NOMO-1 treated with DMSO at 0.1 percent for 48 hours (cell line): ENCODE measurements around the gene EIF4E.
A peak's percentile ranks its signal among the peaks of the same experiment; 100 is the strongest.
"Not testable (repeated sequence)": the region's sequence is repeated elsewhere in the genome, so short reads cannot be mapped to it uniquely, and the experiment has no call there.

ENCODE experiments used
- DNase-seq: peaks from one replicate; lab custom pipeline; 2025; ENCODE audit not compliant: unreplicated experiment; lab: John Stamatoyannopoulos, UW

EIF4E gene

DNA sequence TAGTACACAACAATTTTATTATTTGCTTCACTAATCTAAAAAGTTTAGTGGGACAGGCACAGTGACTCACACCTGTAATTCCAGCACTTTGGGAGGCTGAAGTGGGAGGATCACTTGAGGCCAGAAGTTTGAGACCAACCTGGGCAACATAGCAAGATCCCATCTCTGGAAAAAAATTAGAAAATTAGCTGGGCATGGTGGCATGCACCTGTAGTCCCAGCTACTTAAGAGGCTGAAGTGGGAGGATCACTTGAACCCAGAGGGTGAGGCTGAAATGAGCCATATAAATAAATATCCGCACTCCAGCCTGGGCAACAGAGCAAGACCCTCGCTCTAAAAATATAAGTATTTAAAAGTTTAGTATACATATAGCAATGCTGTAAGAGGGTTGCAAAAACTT, 42.6 kb downstream of the EIF4E start:
- DNase-seq, result not testable (repeated sequence)

DNA sequence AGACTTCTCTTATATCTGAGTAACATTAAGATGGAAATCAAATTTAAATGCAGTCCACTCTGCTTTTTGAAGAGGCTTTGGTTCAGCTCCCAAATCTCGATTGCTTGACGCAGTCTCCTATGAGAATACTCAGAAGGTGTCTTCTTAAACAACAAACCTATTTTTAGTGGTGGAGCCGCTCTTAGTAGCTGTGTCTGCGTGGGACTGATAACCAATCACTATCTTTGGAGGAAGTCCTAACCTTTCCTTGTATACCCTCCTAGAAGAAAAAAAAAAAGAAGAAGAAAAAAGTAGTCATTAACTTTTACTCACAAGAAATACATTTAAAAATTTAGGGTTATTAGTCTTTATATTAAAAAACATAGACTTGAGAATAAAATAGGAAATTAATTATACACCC, 48.0 kb downstream of the EIF4E start:
- DNase-seq, result not testable (repeated sequence)

DNA sequence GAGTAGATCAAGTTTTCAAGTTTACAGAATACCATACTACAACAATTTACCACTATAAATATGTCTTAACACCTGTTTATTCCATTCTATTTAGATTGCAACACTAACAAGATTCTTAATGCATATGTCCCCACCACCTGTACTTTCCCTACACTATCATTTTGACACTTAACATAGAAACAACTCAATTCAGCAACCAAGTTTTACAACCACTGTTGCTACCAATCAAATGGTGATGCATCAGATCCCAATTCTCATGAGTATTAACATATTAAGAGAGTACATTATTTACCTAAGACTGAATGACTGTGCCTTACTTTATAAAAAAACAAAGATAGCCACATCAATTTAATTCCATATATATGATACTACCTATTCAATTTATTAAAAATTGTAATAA, 49.4 kb downstream of the EIF4E start:
- DNase-seq, result no peak

DNA sequence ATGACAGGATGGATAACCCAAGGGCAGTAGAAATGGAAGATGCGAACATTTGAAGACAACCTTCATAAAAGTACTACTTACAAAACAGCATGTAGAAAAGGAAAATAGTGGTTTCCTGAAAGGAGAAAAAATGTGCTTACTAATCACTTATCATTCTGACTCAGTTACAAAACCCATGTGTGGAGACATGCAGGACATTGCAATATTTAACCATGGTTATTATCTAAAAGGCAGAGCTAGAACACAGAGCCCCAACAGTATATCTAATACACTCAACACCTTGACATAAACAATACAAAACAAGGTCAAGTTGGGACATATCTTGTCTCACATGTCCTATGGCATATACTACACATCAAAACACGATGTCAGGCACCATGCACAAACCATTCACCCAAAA, 55.9 kb downstream of the EIF4E start:
- no peak for DNase-seq

DNA sequence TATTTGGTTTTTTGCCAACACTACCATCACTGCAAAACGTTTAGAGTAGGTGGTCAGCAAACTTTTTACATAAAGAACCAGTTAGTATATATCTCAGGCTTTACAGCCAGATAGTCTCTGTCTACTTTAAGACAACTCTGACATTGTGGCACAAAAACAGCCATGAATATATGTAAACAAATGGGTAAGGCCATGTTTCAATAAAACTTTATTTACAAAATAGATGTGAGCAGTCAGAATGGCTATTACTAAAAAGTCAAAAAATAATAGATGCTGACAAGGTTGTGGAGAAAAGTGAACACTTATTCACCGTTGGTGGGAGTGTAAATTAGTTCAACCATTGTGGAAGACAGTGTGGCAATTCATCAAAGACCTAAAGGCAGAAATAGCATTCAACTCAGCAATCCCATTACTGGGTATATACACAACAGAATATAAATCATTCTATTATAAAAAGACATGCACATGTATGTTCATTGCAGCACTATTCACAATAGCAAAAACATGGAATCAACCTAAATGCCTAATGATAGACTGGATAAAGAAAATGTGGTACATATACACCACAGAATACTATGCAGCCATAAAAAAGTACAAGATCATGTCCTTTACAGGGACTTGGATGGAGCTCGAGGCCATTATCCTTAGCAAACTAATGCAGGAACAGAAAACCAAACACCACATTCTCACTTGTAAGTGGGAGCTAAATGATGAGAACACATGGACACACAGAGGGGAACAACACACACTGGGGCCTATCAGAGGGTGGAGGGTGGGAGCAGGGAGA, 56.6 kb downstream of the EIF4E start:
- not testable (repeated sequence) for DNase-seq

DNA sequence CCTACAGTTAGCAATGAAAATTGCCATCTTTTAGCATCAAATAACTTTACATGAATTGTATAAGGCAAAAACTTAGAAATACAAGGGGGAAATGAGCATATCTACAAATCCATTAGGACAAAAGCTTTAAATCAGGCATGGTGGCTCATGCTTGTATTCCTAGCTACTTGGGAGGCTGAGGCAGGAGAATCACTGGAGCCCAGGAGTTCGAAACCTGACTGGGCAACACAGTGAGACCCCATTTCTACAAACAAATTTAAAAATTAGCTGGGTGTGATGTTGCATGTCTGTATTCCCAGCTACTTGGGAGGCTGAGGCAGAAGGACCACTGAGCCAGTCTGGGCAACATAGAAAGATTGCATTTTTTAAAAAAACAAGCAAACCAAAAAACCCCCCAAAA, 61.3 kb downstream of the EIF4E start:
- no peak for DNase-seq

DNA sequence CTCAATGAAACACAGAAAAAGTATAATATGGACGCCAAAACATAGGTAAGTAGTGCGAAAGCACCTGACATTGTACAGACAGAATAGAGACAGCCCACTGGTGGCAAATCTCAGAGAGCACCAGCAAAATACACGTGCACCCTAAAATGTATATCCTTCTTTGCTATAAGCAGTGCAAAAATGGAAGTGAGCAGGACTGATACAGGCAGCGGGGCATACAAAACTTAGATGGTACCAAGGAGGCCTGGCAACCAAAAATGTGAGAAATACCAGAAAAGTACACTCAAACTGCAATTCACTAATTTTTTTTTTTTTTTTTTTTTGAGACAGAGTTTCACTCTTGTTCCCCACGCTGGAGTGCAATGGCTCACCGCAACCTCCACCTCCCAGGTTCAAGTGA, 63.9 kb downstream of the EIF4E start:
- DNase-seq, result no peak

DNA sequence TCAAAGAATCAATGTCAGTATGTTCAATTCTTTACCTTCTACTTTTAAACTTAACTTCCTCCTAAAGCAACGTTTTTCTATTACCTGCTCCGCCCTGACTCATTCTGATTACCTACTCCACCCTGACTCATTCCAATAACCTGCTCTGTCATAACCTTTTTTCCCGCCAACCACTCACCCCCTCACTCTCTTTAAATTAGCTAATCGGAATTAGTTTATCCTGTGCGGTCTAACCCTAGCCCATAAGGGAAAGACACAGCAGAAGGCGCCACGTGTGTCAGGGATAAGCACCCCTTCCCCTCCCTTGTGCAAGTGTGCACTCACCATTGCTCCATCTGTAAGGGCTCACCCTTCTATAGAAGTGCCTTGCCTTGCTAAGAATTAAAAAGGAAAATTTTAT, 64.4 kb downstream of the EIF4E start:
- DNase-seq, result no peak

DNA sequence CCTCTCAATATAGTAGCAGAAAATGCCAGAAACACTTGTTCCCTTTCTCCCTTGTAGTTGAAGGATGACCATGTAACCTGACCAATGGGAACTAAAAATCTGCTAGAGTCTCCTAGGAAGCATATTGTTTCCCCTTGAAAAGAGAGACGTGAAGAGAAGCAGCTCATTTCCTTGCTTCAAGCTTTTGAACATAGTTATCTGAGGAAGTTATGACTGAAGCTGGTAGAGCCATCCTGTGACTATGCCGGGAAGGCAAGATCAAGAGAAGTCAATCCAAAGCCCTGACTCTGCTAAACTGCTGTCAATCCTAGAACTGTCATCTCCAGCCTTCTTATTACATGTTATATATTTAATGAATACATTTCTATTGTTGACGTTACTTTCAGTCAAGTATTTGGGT, 66.6 kb downstream of the EIF4E start:
- no peak for DNase-seq

DNA sequence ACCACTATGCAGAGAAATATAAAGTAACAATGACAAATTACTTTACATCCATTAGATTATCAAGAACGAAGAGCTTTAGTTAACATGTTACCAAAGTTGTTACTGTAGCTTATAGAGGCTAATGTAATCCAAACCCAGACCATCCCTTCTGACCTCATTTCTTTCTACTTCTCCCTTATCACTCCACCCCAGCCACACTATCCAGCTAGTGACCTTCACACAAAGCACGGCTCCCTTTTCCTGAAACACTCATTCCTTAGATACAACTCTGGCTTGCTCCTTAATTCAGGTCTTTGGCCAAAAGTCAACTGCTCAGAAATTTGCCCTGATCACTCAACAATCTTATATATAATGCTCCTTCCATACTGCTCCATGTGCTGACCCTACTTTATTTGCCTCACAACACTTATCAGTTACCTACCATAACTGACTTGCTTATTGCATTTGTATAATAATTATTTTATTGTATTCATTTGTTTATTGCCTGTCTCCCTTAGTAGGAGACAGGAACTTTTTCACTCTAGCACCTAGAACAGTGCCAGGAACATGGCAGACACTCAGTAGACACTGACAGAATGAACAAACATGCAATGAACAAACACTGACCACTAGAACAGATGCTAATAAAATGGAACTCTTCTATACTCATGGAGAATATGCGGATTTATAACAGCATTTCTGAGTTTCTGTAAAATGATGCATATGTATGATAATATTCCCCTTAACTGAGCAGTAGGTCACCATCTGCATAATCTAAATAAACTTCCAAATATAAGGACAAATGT, 67.6 kb downstream of the EIF4E start:
- DNase-seq, result no peak

DNA sequence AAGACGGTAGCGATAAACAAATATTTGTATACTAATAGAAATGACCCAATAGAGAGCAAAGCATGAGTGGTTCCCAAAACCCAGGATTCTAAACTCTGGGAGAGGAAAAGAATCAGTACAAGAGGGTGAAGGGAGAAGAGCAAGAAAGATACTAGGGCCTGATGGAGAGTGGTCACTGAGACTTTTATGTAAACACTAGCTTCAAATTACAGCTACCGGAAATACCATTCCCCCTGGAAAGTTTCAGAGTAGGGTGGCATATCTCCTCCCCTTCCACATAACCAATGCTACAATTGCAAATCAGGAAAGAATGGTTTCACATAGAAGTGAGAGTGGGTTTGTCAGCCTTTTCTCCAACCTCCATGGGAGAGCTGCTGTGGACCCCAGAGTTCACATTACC, 77.1 kb downstream of the EIF4E start:
- DNase-seq, result no peak

DNA sequence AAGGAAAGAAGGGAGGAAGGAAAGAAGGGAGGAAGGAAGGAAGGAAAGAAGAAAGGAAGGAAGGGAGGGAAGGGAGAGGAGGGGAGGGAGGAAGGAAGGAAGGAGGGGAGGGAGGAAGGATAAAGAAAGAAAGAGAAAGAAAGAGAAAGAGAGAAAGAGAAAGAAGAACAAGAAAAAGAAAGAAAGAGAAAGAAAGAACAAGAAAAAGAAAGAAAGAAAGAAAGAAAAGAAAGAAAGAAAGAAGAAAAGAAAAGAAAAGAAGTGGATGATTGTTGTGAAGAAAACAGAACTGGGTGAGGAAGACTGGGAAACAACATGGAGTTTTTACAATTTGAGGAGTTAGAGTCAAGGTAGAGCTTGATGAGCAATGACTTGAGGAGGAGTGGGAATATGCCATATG, 78.0 kb downstream of the EIF4E start:
- no peak for DNase-seq

DNA sequence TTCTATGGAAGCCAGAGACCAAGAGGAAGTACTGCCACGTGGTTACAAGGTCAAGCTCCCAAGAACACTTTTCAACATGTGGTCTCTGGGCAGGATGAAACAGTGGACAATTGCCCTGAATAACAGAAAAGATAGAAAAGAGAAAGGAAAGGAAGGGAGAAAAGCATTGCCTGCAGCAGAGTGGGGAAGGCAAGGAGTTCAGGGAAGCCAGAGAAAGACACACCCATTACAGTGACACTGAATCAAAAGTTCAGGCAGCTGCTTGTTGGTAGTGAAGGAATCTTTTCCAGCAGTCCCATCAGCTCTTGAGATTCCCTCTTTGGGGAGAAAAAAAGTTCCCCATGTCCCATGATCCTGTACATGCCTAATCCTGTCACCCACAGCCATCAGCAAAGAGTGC, 80.5 kb downstream of the EIF4E start:
- DNase-seq, result no peak

DNA sequence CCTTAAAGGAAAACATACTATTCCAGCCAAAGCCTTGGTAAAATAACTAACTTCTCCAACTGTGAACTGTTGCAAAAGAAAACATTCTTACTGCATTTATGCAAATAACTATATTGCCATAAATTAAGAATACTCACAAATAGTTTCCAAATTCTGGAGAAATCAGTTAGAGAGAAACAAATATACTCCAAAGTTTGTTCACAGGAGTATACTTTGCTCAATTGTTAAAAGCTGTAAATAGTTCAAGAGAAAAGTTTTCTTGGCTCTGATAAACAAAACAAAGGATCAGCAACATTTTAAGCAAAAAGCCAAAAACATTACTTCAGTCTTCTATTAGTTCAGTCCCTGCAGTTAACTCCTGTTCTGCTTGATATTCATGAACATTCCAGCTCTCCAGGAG, 83.0 kb downstream of the EIF4E start:
- DNase-seq, result no peak

DNA sequence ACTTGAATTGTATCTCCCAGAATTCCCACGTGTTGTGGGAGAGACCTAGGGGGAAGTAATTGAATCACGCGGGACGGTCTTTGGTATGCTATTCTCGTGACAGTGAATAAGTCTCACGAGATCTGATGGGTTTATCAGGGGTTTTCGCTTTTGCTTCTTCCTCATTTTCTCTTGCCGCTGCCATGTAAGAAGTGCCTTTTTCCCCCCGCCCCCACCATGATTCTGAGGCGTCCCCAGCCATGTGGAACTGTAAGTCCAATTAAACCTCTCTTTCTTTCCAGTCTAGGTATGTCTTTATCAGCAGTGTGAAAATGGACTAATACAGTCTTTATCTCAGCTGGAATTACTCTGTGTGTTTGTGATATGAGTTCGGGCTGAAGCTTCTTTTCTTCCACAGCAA, 86.0 kb downstream of the EIF4E start:
- not testable (repeated sequence) for DNase-seq

DNA sequence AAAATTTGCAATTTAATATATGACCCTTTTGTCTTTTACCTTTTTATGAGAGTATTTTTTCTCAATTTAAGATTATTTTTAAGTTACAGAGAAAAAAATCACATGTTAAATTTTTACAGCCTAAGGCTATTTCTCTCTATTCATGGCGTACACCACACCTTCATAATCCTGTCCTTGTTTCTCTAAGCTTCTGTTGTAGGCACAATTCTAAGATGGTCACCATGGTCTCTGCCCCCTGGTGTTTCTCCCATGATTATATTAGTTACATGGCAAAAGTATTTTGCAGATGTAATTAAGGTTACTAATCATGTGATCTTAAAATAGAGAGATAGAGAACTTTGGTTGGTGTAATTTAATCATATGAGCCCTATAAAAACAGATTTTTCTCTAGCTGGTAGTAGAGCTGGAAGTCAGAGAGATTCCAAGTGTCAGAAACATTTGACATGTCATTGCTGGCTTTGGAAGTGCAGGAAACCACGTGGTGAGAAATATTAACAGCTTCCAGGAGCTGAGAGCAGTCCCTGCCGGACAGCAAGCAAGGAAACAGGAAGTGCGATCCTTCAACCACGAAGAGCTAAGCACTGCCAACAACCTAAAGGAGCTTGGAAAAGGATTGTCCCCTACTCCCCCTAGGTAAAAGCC, 89.8 kb downstream of the EIF4E start:
- DNase-seq, result peak; percentile 0

DNA sequence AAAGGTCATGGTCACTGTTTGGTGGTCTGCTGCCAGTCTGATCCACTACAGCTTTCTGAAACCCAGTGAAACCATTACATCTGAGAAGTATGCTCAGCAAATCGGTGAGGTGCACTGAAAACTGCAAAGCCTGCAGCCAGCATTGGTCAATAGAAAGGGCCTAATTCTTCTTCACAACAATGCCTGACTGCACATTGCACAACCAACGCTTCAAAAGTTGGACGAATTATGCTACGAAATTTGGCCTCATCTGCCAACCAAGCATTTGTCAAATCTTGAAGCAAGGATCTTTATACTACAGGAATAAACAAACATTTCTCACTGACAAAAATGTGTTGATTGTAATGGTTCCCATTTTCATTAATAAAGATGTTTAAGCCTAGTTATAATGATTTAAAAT, 90.4 kb downstream of the EIF4E start:
- no peak for DNase-seq

DNA sequence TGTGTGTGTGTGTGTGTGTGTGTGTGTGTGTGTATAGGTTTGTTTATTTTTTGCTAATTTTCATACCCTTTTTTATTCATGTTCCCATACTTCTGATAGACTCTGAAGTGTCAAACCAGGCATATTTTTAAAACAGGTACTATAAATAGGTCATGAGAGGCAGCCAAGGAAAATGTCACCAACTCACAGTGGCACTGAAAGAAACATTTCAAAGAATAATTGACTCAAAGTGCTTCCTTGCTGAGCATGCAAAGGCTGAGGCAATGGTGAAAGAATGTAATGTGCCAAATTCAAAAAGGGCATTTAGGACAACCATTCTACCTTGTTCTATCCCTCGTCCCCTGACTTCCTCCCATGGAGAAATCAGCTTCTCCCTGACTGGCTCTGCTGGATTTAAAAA, 95.5 kb downstream of the EIF4E start:
- DNase-seq, result no peak

DNA sequence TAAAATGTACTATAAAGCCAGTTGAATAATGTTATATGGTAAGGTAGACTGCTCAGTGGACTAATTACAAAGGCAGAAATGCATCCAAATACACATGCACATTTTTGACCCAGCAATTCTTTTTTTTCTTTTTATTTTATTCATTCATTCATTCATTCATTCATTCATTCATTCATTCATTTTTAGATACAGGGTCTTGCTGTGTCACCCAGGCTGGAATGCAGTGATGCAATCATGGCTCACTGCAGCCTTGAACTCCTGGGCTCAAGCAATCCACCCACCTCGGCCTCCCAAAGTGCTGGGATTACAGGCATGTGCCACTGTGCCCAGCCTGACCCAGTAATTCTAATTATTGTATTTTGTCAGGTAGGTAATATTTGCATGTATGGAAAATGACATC, 97.9 kb downstream of the EIF4E start:
- not testable (repeated sequence) for DNase-seq
